HG02798 (cell line): ENCODE data around the gene SMYD2.
A peak's percentile ranks its signal among the peaks of the same experiment; 100 is the strongest.

Experiments used
- ATAC-seq: cut with Tn5 transposase; IDR thresholded peaks from one replicate; pipeline ENCODE4 v1.9.1; 2021; ENCODE audit warnings: mild to moderate bottlenecking; ENCODE audit not compliant: unreplicated experiment, poor library complexity

Gene SMYD2

DNA sequence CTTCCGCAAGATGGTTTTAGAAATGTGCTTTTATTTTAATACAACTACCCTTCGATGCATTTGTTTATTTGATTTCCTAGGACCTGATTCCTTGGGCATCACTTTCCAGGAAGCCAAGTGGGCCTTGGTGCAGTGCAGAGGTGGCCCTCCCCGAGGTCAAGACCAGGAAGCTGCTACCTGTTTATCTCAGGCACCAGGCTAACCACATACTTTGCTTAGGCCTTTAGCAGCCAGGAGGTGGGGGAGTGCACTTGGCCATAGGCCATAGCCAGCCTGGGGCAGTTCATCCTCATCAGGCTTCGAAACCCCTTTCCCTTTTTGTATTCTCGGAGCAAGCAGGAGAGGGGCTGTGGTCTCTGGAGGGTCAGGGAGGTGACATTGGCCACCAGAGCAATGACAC, 45.4 kb downstream of the SMYD2 start:
- ATAC-seq, result peak; percentile 48

DNA sequence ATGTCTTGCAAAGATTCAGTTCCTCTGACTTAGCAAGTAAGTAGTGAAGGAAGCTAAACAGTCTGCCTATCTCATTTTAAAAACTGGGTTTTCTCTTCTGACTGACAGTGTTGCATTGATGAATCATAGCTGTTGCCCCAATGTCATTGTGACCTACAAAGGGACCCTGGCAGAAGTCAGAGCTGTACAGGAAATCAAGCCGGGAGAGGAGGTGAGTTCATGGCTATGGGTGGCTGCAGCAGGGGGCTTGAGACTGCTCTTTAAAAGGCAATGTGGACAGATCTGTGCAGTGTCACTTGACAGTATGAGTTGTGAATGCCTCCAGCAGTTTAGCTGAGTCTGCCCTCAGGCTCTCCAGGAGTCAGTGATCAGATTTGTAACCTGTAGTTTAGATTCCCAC, 46.6 kb downstream of the SMYD2 start:
- ATAC-seq, result no peak

DNA sequence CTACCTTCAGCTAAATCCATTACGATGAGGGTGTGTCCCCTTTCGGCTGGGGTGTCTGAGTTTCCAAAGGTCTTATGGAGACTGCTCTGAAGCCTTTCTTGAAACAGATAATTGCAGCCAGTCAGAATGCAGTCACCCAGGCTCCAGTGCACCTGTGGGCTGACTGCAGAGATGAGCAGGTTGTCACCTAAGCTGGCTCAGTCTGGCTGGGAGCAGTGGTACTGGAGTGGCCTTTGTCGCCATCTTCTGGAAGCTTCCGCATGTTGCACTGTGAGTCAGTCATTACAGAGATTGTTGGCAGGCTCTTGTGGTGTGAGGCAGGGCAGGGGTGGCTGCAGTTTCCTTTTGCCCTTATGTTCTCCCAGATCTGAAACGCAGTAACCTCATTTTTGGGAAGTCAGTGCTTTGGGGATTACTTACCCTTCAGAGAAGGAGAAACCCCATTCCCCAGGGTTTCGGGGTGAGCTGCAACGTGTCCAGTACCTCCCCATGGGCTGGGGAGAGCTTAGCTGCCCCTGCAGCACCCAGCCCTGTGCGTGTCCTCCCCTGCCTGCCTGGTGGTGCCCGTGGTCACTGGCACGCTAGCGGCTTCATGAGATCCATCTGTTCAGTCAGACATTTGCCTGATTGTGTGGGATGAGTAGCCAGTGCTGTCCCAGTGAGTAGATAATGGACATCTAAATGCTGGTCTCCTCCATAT, 48.0 kb downstream of the SMYD2 start:
- ATAC-seq, result peak; percentile 93

DNA sequence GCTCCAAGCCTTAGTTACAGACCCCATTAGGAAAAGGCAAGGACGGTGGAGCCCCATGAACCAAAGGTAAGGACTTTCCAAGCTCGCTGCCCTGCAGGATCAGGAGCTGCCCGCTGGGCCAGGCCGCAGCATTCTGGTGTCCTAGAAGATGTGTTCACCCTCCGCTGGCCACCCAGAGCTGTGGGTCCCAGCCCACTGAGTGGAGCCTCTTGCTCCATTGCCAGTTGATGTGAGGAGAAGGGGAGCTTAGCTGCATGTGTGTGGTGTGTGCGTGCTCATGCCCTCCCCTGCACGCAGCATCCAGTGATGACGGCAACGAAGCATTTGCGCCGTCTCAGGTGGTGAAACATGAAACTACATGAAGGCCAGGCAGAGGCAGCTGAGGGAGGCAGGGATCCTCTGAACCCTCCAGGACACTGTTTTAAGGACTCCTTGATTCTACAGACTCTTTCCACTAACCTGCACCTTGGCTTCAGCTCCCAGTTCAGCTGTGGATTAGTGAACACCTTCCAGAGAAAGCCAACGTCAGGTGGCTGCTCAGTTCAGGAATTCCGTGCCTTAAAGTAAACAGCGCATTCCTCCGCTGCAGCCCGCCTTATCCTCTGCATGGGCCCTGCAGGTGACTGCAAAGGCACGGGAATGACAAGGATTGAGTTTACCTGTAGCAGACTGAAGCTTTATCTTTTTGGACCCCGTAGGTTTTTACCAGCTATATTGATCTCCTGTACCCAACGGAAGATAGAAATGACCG, 48.7 kb downstream of the SMYD2 start:
- no peak for ATAC-seq

DNA sequence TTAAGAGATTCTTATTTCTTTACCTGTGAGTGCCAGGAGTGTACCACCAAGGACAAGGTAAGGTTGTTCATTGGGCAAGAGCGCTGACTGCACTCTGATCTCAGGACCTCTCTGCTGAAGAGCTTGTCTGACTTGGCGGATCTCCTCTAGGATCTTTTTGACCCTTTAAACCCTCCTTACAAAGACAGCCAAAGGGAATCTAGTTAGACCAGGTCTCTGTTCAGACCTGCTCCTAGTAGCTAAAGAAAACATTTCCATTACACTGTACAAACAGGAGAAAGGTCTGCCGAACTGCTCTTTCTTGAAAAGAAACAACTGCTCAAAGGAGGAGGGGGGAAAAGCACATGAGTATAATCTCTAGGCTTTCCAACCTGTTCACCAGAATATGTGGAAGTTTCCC, 49.3 kb downstream of the SMYD2 start:
- no peak for ATAC-seq

DNA sequence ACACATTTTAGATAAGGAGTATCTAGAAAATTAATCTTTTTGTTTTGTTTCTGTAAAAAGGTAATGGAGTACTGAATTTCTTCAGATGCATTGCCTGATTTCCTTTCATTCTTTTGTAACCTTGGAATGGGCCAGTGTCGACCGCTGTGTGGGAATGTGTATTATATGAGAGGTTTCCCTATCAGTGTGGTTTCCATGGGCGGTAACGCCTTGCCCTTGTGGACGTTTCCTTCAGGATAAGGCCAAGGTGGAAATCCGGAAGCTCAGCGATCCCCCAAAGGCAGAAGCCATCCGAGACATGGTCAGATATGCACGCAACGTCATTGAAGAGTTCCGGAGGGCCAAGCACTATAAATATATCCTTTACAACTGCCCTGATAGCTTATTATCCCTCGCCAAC, 49.8 kb downstream of the SMYD2 start:
- no peak for ATAC-seq

DNA sequence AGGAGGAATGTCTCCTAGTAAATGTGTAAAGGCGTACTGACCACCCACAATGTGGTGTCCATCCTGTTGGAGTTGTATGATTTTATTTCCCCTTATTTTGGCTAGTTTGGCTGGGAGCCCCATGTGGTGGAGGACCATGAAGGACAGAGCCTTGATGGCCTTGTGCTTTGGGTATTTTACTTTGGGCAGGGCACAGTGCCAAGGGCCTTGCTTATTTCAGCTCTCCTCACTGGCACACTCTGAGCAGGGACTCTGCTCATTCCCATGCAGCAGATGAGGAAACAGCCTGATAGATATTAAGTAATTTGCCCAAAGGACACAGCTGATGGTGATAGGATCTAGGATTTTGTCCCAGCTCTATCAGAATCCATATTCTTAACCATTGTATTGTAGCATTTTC, 50.2 kb downstream of the SMYD2 start:
- no peak for ATAC-seq

DNA sequence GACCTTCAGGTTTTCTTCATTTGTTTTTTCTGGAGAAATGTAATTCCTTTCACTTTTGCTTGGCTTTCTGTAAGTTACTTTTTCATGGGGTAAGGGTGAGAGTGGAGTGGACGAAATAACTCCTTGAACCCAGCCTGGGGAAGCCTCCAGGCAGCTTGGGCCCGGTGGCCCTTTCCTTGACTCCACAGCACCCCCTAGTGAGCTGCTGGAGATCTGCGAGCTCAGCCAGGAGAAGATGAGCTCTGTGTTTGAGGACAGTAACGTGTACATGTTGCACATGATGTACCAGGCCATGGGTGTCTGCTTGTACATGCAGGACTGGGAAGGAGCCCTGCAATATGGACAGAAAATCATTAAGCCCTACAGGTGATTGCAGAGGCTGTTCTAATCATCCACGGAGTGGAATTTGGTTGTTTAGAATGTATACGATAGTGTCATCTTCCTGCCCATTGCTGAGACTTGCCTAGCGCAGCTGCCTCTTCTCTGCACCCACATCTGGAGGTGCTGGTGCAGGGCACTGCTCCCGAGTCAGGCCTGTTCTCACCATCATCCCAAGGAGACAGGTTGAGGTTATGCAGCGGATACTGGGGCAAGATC, 51.0 kb downstream of the SMYD2 start:
- peak; percentile 45 for ATAC-seq

DNA sequence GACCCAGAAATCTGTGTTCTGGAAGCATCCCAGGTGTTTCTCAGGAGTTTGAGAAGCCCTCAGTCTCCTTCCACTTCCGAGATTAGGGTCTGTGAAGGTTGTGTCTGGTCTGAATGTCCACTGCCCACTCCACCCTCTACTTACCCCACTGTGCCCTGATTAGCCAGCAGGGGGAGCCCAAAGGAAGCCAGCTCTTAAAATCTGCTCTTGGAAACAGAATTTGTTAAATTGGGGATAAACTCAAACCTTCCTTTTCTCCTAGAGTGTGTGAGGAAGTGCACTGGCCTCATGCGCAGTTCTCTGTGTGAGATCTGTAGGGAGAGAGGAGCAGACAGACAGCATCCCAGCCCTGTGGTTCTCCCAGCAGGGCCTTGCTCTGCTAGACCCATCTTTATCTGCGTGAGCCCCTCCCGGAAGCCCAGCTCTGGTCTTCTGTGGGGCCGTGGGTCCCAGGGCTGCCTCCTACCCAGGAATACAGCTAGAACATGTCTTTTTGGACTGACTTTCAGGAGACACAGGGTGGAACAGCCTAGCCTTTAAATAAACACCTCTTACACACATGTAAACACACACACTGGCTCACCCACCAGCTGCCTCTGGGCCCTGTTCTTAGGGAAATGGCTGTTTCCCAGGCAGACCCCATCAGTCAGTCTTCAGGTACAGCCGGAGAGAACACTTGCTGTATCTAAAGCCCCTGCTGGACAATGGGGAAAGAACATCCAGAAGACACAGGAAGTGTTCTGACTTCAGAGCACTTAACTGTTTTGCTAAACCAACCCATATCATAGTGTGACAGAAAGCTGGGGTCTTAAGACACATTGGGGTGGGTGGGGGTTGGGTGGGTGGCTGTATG, 52.2 kb downstream of the SMYD2 start:
- ATAC-seq, result peak; percentile 36

DNA sequence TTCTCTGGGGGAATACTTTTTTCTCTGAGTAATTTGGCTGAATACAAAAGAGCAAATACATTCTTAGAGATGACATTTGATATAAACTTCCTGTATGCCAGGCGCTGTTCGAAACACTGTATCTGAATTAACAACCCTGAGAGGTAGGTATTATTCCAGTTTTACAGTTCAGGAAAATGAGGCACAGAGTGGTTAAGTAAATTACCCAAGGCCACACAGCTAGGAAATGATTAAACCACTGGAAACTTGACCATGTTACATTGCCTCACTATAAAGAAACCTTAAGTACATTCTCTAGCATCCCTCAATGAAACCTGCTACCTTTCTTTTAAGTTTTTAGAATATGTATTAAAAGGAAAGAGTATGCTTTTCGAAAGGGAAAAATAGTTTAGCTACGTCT, 54.6 kb downstream of the SMYD2 start:
- no peak for ATAC-seq

DNA sequence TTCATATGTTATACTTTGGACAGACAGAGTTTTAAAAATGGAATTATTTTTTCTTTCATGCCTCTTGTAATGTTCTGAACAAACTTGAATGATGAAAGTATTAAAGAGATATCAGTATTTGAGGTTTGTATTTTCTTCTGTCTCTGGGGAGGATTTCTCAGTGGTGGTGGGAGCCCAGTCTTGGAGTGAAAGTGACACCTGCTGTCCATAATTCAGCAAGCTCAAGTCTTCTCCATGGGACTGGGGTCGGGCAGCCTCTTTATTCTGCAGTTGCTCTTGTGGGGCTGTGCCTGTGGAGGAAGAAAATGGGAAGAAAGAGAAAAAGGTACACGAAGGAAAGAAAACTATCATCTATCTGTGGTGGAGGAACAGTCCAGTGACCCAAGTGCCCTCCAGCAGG, 56.1 kb downstream of the SMYD2 start:
- no peak for ATAC-seq

DNA sequence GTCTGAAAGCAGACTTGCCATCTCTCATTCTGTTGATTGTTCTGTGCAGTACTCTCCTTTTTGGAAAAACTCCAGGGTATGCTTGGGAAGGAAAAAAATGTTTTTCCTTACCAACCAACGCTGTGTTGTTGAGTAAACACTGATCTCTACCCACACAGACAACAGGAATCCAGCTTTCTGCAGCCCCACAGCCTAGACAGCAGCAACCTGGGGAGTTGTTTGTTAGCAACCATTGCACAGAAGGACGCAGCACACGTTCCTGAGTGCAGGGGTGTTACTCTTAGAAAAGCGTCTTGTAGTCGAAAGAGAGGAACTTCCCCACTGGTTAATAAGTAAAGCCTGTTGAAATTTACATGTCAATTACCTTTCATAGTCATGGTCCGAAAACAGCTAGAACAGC, 56.6 kb downstream of the SMYD2 start:
- no peak for ATAC-seq

DNA sequence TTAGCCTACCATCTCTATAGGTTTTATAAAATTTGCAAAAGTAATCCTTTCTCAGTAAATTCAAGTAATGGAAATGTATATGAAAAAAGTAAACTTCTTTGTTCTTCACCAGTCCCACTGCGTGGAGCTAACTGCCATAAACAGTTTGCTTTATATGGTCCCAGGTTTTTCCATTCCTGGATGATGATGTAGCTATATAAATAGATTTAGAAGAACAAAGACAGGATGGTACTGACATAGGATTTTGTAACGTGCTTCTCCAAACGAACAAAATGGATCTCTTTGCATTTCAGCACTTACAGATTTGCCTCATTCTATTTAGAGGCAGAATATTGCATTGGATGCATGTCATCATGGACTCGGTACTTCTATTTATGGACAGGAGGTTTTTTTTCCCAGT, 57.3 kb downstream of the SMYD2 start:
- ATAC-seq, result no peak

DNA sequence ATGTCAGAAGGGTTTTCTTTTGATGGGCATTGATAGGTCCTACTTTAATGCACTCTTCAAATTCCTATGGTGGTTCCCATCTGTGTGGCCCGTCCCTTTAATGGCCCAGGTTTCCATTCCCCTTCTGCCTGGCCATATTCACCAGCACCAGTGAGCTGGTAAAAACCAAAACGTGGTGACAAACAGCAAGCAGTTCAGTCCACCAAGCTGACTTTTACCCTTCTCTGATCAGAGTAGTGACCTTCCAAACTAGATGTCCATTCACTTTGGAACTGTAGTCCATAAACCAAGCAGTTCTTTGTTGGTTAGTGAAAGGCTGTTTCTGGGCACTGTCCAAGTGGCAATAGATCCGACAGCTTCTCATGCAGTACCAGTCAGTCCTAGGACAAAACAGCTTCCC, 60.5 kb downstream of the SMYD2 start:
- no peak for ATAC-seq

DNA sequence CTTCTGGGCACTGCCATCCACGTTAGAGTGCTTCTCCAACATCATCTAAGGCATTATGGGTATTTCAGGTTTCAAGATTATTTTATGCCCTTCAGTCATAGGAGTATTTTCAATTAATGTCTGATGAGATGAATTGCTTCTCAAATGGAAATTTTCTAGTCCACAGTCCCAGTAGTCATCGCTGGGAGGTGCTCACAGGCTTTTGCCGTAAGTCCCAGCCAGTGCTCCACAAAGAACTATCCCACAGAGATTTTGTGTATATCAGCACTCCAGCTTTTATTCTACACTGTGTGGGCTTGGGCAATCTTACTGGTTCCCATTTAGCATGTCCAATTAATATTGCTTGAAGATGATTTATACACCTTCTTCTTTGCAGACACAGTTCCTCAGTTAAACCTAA, 61.0 kb downstream of the SMYD2 start:
- ATAC-seq, result no peak

DNA sequence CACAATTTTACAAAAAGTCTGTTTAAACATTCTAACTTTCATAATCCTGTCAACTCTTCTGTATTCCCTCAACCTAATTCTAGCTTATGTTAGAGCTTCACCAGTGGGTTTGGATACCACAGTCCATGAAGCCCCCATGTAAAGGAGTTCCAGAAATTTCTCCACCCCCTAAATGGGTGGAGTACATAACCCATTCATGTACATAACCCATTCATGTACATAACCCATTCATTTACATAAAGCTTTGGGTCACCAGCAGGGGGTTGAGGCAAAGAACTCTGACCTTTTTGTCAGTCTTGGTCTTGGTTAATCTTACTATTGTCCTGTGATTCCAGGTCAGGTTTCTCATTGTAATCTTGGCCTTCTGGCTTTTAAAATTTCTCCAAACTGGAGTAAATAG, 61.6 kb downstream of the SMYD2 start:
- ATAC-seq, result no peak

DNA sequence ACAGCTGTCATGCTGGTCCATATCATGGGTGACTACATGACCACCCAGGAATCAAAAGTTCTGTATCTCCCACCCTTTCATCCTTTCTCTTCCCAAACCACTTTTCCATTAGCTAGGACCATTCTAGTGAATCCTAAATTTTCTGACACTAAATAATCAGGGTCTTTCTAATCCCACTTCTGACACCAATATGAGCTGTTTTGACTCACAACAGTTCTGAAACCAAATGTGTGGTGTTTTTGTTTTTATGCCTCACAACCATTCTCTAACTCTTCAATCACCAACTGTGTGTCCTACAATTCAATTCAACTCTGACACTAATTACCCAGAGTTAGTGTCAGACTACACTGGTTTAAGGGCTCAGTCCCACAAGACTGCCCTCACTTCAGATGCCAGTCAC, 63.9 kb downstream of the SMYD2 start:
- no peak for ATAC-seq

DNA sequence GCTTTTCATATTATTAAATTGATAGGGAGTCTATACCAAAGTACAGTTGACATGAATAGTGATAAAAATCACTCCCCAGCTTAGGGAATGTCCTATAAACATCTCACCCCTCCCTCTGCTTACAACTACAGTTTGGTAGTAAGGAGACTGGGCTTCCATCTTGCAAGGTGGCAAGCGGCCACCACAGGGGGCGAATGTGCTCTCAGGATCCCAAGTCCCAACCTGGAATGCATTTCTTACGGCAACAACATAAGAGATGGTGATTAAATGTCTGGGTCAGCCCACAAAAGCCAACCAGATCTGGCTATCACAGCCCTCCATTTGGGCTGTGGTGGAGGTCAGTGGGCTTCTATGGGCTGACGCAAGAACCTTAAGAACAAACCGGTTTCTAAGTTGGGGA, 68.0 kb downstream of the SMYD2 start:
- ATAC-seq, result no peak

DNA sequence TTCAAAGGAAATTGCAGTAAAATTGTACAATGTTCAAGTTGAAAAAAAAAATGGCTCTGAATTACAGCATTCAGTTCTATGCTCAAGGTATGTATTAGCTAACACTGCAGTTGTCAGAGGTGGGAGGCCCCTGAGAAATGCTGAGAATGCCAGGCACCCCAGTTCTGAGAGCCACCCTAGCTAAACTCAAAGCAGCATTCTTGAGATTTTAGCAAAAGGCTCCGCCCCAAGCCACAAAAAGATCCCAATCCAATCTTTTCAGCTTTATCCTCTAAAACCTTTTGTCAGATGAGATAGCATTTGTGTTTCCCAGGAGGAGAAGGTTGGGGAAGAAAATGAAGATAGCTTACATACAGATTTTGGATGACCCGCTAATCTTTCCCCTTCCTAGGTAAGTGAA, 68.8 kb downstream of the SMYD2 start:
- no peak for ATAC-seq

DNA sequence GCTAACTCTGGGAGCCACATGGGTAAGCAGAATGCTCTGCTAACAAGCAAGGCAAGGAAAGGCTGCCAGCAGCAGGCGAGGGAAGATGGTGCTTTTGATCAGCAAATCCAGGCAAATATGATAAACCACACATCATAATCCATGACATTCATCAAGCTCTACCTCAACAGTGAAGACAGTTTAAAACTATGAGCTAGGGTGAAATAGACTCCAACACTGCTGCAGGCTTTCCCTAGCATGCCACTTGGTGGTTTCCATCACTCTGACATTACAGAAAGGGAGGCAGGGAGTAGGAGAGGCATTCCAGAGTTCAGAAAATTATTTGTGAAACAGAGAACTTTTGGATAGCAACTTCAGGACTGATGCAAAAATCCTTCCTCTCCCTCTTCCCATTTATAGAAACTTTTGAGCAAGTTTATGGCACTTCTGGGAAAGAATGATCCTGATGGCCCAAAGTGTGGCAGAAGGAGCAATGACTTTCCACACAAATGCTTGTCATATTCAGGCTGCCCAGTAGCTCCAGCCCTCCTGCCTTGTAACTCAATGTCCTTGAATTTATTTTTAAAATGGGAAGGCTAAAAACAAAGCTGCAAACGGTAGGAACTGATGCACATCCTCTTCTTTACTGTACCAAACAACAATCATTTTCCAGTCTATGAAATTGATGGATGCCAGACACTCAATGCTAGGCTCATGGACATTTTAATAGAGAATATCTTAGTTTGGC, 70.8 kb downstream of the SMYD2 start:
- no peak for ATAC-seq
